Urinary bladder (tissue), 4 donors: ENCODE results near the gene APOH. TPM values are rescaled to one million over a fixed set of nuclear protein-coding genes. Genes with fewer than 3 reads are reported as not detected.

Source experiments
- DNase-seq: peaks from one replicate; pipeline ENCODE4 v3.0.0-alpha.2; 2015; ENCODE audit errors: extremely low spot score
- H3K27ac ChIP-seq: one replicate; pipeline ENCODE4 v1.5.1; 2013; ENCODE audit warnings: low read depth, mild to moderate bottlenecking, moderate library complexity
- H3K36me3 ChIP-seq: one replicate; pipeline ENCODE4 v1.6.1; 2013; ENCODE audit warnings: mild to moderate bottlenecking, moderate library complexity; ENCODE audit not compliant: insufficient read depth
- H3K4me1 ChIP-seq: one replicate; pipeline ENCODE4 v1.6.1; 2013; ENCODE audit warnings: mild to moderate bottlenecking, moderate library complexity; ENCODE audit not compliant: insufficient read depth
- H3K4me3 ChIP-seq: one replicate; pipeline ENCODE4 v1.5.1; 2013; ENCODE audit warnings: low read depth, low read length
- whole genome bisulfite sequencing: extraction: QIAGEN DNeasy Blood & Tissue Kit; methylation state at CpG from one replicate; pipeline ENCODE4 v1.1.7; 2013; 5-methylcytosine and 5-hydroxymethylcytosine counted together
- polyA plus RNA-seq: library from polyadenylated mRNA; stranded (reverse); fragments of 200-250 nt; gene quantifications from one replicate; pipeline ENCODE4 v1.2.3, GENCODE V29; 2013
- total RNA-seq: library from RNA; depleted of rRNA; stranded (reverse); fragments of >200 nt; gene quantifications from one replicate; pipeline ENCODE4 v1.2.3, GENCODE V29; 2014
- donor health status: healthy with polysubstance abuse.
- donor health status: healthy.

APOH gene
- total RNA-seq: not detected
- polyA plus RNA-seq: 3.3 TPM

GRCh38 chr17:66228887-66229782, at the start of gene APOH:
APOH (minus strand) TSS chr17:66229415; CDS start chr17:66229379, 36 bp downstream.
- 86% methylated on average over 20 of the region's 20 CpGs for WGBS
- DNase-seq: no peak
- H3K36me3 ChIP-seq: no peaks in the 10 kb centered on the region
- H3K4me1 ChIP-seq: no peaks in the 10 kb centered on the region
- no peak within 1 kb of the TSS for H3K27ac ChIP-seq
- H3K4me3 ChIP-seq: no peak within 1 kb of the TSS

GRCh38 chr17:66277191-66277590, 48.0 kb upstream of the APOH start:
- H3K27ac ChIP-seq: no peak overlapping the region
- H3K36me3 ChIP-seq: no peaks in the 10 kb centered on the region
- DNase-seq: no peak
- no peak overlapping the region for H3K4me3 ChIP-seq
- no peaks in the 10 kb centered on the region for H3K4me1 ChIP-seq
- WGBS: 98% methylated on average over 2 of the region's 2 CpGs

GRCh38 chr17:66276328-66276937, 47.2 kb upstream of the APOH start:
- H3K36me3 ChIP-seq: no peaks in the 10 kb centered on the region
- WGBS: 85% methylated on average over 3 of the region's 3 CpGs

GRCh38 chr17:66275651-66276050, 46.4 kb upstream of the APOH start:
- no peak for DNase-seq
- Histone ChIP-seq H3K36me3 (no peaks in the 10 kb centered on the region), H3K27ac (no peak overlapping the region), H3K4me3 (no peak overlapping the region), H3K4me1 (no peaks in the 10 kb centered on the region)
- WGBS: 68% methylated on average over 6 of the region's 6 CpGs

More at GRCh38 chr17:66276328-66276937, 47.2 kb upstream of the APOH start:
- H3K4me3 ChIP-seq: no peak overlapping the region
- no peak overlapping the region for H3K27ac ChIP-seq
- no peaks in the 10 kb centered on the region for H3K4me1 ChIP-seq
- DNase-seq: no peak

GRCh38 chr17:66273586-66273848, 44.3 kb upstream of the APOH start:
- DNase-seq: no peak
- no peaks in the 10 kb centered on the region for H3K36me3 ChIP-seq
- no peak overlapping the region for H3K27ac ChIP-seq
- no peaks in the 10 kb centered on the region for H3K4me1 ChIP-seq
- H3K4me3 ChIP-seq: no peak overlapping the region

GRCh38 chr17:66272811-66273585, 43.8 kb upstream of the APOH start:
- Histone ChIP-seq H3K27ac (no peak overlapping the region), H3K4me3 (no peak overlapping the region), H3K4me1 (no peaks in the 10 kb centered on the region), H3K36me3 (no peaks in the 10 kb centered on the region)
- DNase-seq: no peak
- WGBS: 31% methylated on average over 5 of the region's 5 CpGs

- Histone ChIP-seq H3K27ac (no peak overlapping the region), H3K36me3 (no peaks in the 10 kb centered on the region), H3K4me1 (no peaks in the 10 kb centered on the region), H3K4me3 (no peak overlapping the region)
- over 99% methylated on average over 3 of the region's 3 CpGs for WGBS
- DNase-seq: no peak
Observed at GRCh38 chr17:66271512-66271911, 42.3 kb upstream of the APOH start.

GRCh38 chr17:66270106-66270505, 40.9 kb upstream of the APOH start:
- Histone ChIP-seq H3K4me1 (no peaks in the 10 kb centered on the region), H3K27ac (no peak overlapping the region), H3K36me3 (no peaks in the 10 kb centered on the region), H3K4me3 (no peak overlapping the region)
- DNase-seq: no peak
- 93% methylated on average over 2 of the region's 2 CpGs for WGBS

- DNase-seq: no peak
- no peaks in the 10 kb centered on the region for H3K36me3 ChIP-seq
- no peak overlapping the region for H3K27ac ChIP-seq
- no peaks in the 10 kb centered on the region for H3K4me1 ChIP-seq
- H3K4me3 ChIP-seq: no peak overlapping the region
- 54% methylated on average over 8 of the region's 8 CpGs for WGBS
Observed at GRCh38 chr17:66268247-66268927, 39.2 kb upstream of the APOH start.

- no peak overlapping the region for H3K27ac ChIP-seq
- no peaks in the 10 kb centered on the region for H3K36me3 ChIP-seq
- H3K4me1 ChIP-seq: no peaks in the 10 kb centered on the region
- WGBS: 90% methylated on average over 5 of the region's 5 CpGs
- DNase-seq: no peak
- no peak overlapping the region for H3K4me3 ChIP-seq
Observed at GRCh38 chr17:66264696-66265095, 35.5 kb upstream of the APOH start.

- no peak for DNase-seq
- Histone ChIP-seq H3K4me1 (no peaks in the 10 kb centered on the region), H3K27ac (no peak overlapping the region), H3K36me3 (no peaks in the 10 kb centered on the region), H3K4me3 (no peak overlapping the region)
- 51% methylated on average over 2 of the region's 2 CpGs for WGBS
Observed at GRCh38 chr17:66262767-66263166, 33.6 kb upstream of the APOH start.

GRCh38 chr17:66260688-66261087, 31.5 kb upstream of the APOH start:
- Histone ChIP-seq H3K4me1 (no peaks in the 10 kb centered on the region), H3K4me3 (no peak overlapping the region), H3K27ac (no peak overlapping the region), H3K36me3 (no peaks in the 10 kb centered on the region)
- no peak for DNase-seq
- WGBS: 98% methylated on average over 1 of the region's 1 CpG

GRCh38 chr17:66260275-66260674, 31.1 kb upstream of the APOH start:
- no peak for DNase-seq
- 85% methylated on average over 6 of the region's 6 CpGs for WGBS
- H3K27ac ChIP-seq: no peak overlapping the region
- H3K36me3 ChIP-seq: no peaks in the 10 kb centered on the region
- H3K4me3 ChIP-seq: no peak overlapping the region
- H3K4me1 ChIP-seq: no peaks in the 10 kb centered on the region
